Measurements from ENCODE around the gene GLYR1. TPM values are rescaled to one million over a fixed set of nuclear protein-coding genes. Genes with fewer than 3 reads are reported as not detected.

GLYR1 gene
- total and polyA plus RNA-seq, 4 donors, result 18.1 to 50.2 (median 40.6) TPM

- TF ChIP-seq MAX (IDR thresholded peaks at IDR 0.05) (no peak), HNF4G (IDR thresholded peaks at IDR 0.05) (no peak), GABPA (IDR thresholded peaks at IDR 0.05 in 1 of 2, conservative IDR thresholded peaks at IDR 0.05 in 1 of 2) (no peak), EGR1 (IDR thresholded peaks at IDR 0.05; ENCODE audit: low read depth in 2 of 2) (no peak), HNF4A (conservative IDR thresholded peaks at IDR 0.05) (no peak), TAF1 (conservative IDR thresholded peaks at IDR 0.05) (no peak)
These were observed 84.9 kb downstream of the GLYR1 start (continued) for GRCh38 chr16:4762205-4762604.

- Histone ChIP-seq H3K9me3 (ENCODE audit: control insufficient read depth in 4 of 4, low read length in 3 of 4) (no peaks in the 10 kb centered on the region), H3K9ac (ENCODE audit: low read depth in 1 of 2, low read length in 2 of 2) (no peak overlapping the region), H3K36me3 (ENCODE audit: control insufficient read depth in 4 of 4, insufficient read depth in 3 of 4, low read depth in 1 of 4, low read length in 3 of 4) (peaks cover 12 to 63% (median 32%) of the 10 kb centered on the region in 4 donors), H3K4me3 (ENCODE audit: low read depth in 1 of 3, low read length in 3 of 3) (no peak overlapping the region), H3K27ac (ENCODE audit: low read depth in 1 of 2, low read length in 2 of 2) (no peak overlapping the region), H3K27me3 (ENCODE audit: control insufficient read depth in 4 of 4, insufficient read depth in 4 of 4, low read length in 3 of 4) (no peaks in the 10 kb centered on the region), H3K4me1 (ENCODE audit: control insufficient read depth in 4 of 4, insufficient read depth in 4 of 4, low read length in 3 of 4) (peaks cover 0 to 3% (median 2%) of the 10 kb centered on the region in 4 donors)
- TF ChIP-seq FOXA1 (IDR thresholded peaks at IDR 0.05) (no peak), FOXA2 (IDR thresholded peaks at IDR 0.05) (no peak), RAD21 (IDR thresholded peaks at IDR 0.05) (no peak), YY1 (IDR thresholded peaks at IDR 0.05) (no peak), TAF1 (conservative IDR thresholded peaks at IDR 0.05) (no peak), MAX (IDR thresholded peaks at IDR 0.05) (no peak), ATF3 (IDR thresholded peaks at IDR 0.05) (no peak), JUND (IDR thresholded peaks at IDR 0.05) (no peak), ZBTB33 (IDR thresholded peaks at IDR 0.05) (no peak), HNF4A (conservative IDR thresholded peaks at IDR 0.05) (no peak), GABPA (IDR thresholded peaks at IDR 0.05 in 1 of 2, conservative IDR thresholded peaks at IDR 0.05 in 1 of 2) (no peak), NR2F2 (IDR thresholded peaks at IDR 0.05) (no peak), SP1 (IDR thresholded peaks at IDR 0.05) (no peak), EGR1 (IDR thresholded peaks at IDR 0.05; ENCODE audit: low read depth in 2 of 2) (no peak), REST (IDR thresholded peaks at IDR 0.05) (no peak), HNF4G (IDR thresholded peaks at IDR 0.05) (no peak), RXRA (IDR thresholded peaks at IDR 0.05) (no peak), CTCF (IDR thresholded peaks at IDR 0.05; ENCODE audit: low read depth, low read length, missing input control) (no peak)
- DNase-seq (ENCODE audit: low spot score), result no peak
- 95% methylated on average over 23 of the region's 23 CpGs for WGBS
These were observed 86.7 kb downstream of the GLYR1 start for GRCh38 chr16:4760221-4760910.
